HG03342 (cell line): Measurements from ENCODE around the gene VDR.

Experiments
- ATAC-seq: cut with Tn5 transposase; IDR thresholded peaks from one replicate; pipeline ENCODE4 v1.9.1; 2021; ENCODE audit warnings: mild to moderate bottlenecking, moderate library complexity; ENCODE audit not compliant: unreplicated experiment

Gene VDR

DNA sequence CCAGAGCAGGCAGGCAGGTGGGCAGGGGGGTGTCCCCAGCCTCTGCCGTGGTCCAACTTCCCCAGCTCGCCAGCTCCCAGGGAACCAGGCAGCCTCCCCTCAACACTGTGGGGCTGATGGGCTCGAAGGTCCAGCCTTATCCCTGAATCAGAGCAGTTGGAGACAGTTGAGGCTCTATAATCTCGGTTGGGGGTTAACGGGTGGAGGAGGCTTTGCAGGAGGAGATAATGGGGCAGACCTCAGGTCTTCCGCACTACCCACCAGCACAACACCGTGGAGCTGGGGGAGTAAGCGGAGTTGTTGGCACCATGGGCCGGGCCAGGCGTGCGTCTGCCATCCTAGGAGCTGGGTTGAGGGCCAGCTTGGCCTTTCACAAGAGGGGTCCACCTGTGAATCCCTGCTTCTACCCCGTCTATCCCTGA lies 71.2 kb downstream of the VDR start:
- ATAC-seq: no peak

DNA sequence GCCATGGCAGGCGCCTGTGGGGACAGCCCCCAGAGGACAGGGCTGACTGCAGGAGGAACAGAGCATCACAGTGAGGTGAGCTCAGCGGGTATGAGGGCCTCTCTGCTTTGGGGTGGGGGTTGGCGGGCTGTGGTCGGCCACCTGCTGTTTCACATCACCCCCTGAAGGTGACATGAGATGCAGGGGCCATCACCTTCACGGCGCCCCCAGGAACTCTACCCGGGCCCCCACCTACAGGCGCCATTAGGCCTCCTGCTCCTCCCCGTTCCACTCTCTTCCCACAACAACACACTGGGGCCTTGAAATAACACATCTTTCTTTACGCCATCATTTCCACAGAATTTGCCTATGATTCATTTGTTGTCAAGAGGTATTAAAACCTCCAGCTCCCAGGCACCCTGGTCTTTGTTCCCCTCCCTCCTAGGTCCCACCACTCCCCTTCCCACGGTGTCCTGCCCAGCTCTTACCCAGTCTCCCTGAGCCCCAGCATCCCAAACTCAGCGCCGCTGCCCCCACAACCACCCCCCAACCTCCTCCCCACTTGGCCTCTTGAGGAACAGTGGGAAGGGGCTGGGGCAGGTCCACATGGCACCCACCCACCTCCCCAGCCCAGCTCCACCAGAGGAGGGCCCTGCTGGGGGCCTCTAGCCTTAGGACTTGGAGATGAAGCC lies 72.4 kb downstream of the VDR start:
- ATAC-seq: no peak

DNA sequence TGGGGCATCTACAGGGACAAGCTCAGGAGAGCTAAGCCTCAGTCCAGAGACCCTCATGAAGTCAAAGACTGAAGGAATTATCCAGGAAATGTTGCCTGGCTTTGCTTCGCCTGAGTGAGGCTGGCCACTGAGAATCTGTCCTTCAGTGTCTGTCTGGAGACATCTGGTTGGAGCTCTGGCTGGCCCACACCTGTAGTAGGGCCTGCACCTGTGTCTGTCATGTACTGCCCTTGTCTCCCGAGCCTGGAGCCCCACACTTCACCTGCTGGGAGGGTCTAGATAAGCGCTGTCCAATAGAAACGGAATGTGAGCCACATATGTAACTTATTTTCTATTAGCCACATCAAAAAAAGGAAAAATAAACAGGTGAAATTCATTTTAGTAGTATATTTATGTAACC lies 75.2 kb downstream of the VDR start:
- ATAC-seq: no peak

DNA sequence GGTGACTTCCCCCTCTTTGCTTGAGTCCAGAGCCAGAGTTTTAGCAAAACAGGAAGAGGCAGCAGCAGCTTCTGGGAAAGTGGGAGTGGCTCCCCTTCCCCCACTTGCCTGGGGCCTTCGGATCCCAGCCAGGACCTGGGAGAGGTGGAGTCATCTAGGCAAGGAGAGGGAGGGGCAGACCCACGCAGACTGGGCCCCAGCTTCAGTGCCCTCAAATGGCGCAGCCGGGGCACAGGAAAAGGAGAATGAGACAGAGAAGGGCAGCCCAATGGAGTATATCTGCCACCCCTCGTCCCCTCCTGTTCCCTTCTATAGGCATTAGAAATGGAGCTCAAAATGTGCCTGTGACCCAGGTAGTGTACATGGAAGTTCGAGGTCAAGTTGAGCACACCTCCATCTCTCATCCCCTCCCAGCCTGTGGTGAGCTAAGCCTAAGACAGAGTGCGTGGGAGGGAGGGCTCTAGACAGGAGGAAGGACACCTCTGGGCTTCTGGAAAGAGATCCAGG lies 75.8 kb downstream of the VDR start:
- ATAC-seq: no peak

DNA sequence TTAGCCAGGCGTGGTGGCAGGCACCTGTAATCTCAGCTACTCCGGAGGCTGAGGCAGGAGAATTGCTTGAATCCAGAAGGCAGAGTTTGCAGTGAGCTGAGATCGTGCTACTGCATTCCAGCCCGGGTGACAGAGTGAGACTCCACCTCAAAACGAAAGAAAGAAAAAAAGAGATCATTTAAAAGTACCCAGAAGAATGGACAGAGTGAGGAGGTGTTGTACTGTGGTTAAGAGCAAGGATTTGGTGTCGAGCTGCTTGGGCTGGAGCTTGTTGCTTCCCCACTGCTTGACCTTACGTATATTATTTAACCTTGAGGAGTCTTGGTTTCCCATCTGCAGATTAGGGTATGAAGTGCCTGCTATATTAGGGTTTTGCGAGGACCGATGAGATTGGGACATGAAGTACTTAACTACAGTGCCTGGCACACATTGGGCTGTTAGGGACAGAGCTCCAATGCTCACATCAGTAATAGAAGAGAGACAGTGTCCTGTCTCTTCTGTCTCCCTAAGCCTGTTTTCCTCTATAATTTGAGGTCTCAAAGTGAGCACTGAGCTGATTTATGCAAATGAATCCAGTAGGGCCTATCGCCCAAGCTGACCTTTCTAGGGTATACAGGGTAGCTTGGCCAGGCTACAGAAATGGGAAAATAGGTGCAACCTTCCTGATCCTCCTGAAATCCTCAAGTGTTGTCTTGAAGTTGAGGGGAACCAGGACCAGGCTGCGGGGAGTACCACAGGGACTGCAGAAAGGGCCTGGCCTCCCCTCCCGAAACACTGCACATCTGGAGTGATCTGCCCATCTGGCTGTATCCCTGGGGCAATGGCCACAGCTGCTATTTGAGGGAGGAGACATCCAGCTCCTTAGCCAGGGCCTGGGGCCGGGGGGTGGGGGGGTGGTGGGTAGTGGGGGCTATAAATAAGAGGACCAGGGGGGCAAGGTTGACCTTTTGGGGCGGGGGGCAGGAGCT lies 76.5 kb downstream of the VDR start:
- ATAC-seq: no peak

DNA sequence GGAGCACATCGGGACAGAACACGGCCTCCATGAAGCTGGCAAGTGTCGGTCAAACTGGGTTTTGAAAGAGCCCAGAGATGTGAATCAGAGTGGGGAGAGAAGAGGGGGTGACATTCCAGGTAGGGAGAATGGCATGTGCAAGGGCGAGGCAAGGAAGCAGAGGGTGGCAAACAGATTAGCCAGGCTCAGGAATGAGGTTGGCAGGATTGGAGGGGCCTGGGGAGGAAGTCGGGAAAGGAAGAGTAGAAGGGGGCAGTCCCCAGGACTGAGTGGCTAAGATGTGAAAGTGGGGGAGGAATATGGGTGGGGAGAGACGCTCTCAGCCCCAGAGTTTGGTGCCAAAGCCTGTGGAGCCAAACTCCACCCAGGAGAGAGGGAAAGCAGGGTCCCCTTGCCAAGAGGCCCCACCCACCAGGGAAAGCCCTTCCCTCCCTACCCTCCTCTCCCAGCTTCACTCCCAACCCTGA lies 79.6 kb downstream of the VDR start:
- no peak for ATAC-seq

DNA sequence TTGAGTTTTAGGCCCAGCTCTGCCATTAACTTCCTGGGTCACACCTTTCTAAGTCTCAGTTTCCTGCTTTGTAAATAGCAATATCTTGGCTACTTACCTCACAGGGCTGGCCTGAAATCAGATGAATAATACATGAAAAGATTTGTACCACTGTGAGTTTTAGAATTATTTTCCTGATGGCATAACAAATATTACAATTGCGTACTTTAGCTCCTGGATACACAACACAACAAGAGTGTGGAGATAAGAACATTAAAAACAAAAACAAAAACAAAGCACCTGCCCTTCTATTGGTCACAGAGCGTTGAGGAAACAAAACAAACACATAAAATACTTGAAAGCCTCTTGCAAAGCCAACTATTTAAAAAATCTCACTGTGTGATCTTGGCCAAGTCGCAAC lies 80.2 kb downstream of the VDR start:
- no peak for ATAC-seq

DNA sequence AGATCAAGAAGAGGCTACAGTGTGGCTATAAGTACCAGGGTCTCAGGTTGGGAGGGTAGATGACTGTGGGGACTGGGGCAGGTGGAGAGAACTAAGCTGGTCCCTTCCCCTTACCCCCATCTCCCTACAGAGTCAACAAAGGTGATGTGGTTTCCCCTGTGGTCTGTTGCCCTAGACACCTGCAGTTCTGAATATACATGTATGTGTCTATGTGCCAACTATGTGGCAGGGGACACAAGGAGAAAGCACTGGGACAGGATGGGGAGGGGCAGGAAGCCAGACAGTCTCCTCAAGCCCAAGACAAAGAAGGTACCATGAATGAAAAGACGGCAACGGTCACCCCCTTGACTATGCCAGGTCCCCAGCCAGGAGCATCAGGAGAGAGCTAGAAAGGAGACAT lies 80.6 kb downstream of the VDR start:
- ATAC-seq: no peak

DNA sequence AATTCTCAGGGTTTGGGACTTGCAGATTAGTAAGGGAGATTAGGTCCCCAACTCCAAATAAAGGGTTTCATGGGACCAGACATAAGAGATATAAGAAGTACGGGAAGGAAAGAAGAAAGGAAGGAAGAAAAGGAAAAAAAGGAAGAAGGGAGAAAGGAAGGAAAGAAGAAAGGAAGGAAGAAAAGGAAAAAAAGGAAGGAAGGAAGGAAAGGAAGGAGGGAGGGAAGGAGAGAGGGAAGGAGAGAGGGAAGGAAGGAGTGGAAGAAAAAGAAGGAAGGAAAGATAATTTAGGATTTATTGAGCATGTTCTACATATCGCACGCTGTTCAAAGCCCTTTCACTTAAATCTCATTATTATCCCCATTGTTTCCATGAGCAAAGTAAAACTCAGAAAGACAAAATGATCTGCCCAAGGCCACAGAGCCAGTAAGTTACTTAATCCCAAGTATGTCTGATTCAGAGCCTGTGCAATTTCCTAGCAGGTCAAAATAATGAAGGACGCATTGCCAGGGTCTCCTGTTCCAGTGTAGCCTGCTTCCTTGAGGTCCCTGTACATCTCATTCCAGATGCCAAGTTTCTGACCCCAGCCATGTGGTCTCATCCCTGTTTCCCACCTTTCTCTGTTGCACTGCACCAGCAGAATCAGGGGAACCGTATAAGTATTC lies 81.2 kb downstream of the VDR start:
- no peak for ATAC-seq

DNA sequence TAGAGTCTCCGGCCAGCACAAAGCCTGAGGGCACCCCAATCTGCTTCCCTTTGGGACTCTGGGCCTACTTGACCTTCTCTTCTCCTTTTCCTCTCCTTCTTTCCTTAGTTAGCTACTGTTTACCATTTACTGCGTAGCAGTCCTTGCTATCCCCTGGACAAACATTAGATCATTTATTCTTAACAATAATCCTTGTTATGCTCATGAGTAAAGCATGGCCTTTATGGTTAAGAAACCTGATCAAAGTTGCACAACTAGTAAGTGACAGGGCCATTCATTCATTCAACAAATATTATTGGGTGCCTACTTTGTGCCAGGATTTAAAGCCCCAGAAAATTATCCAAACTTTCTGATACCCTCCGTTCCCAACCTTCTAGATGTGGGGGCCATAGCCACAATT lies 81.9 kb downstream of the VDR start:
- ATAC-seq: no peak

DNA sequence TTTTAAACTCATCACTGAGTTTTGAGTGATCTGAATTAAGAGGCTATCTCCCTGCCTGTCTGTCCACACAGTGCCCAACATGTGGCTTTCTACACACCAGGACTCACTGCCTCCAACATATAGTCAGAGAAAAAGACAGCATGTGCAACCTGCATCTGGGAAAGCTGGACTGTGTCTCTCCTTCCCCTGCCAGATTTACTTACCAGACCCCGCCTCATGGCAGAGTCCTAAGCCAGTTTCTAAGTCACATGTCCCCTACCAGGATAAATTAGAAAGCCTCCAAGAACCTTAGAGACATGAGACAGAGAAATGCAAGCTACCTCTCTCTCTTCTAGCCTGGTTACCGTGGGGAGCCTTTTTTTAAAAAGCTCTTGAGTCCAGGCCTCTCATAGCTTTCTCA lies 82.4 kb downstream of the VDR start:
- ATAC-seq: no peak

DNA sequence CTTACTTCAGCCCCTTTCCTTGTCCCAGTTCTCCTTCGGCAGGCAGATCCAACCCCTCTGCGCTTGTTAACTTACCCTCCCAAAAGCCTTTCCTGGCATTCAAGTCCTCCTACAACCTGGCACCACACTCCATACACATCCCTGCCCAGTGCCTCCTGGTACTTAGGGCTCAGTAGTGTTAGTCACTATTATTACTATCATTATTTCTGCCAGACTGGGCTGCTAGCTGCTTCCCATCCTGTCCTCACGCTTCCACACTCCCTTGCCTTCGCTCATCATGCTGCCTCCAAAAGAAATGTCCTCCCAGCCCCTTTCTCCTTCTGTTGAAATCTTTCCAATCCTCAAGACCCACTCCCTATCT lies 83.5 kb downstream of the VDR start:
- no peak for ATAC-seq

DNA sequence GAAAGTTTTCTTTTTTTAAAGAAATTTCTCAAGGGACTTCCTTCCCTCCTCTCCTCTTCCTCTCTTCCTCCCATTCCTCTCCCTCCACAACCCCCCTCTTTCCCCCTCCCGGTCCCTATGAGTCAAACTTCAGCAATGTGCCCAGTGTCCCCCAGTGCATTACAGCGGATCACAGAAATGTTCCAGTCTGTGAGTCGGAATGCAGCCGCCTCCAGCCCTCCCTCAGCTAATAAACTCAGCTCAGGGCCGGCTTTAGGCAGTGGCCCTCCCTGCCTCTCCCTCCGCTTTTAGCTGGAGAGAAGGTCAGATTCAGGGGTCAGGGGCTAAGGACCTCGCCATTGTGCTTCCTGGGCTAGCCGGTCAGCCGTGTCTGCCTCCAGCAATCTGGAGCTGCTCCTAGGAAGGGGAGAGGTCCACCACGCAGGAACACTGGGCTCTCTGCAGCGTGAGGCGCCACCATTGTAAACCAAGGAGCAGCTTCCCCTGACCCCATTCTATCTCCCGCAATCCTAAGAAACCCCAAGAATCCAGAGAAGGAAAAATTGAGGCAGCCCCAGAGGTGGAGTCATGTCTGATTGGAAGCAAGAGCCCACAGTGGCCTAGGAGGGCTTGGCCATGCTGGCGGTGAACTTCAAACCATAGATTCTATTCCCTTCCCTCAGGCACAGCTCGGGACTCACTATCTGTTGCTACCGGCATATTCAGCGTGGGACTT lies 84.0 kb downstream of the VDR start:
- no peak for ATAC-seq

DNA sequence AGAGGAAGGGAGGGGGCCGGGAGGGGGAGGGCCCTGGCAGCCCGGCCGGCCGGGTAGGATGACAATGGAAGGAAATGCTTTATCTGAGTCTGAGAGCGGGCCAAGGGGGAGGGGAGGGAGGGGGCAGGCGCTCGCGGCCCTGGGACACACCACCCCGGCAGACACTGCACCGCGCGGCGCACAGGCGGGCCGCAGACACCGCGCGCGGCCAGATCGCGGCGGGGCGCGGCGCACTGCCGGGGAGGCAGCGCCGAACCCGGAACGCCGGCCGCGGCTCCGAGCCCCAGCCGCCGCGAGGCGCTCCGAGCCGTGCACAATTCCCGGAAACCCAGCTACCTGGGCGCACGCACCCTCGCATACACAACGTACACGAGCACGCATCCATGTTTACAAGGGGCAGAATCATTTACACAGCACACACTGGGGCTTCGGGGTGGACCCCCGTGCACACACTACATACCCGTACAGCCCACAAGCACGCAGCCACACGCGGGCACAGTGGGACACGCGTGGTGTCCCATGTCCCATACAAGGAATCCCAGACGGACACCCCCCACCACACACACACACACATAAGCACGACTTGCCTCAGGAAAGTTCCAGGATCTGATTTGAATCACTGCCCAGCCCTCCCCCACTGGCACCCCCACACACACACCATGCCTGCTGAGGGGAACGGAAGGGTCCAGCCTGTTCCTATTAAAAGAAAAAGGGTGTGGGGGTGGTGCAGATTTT lies 84.7 kb downstream of the VDR start, which contains the start of gene HDAC7:
Gene HDAC7, minus strand, starts transcription at position 8 of the 735 bp plus-strand sequence. CDS start 118 bp downstream, outside the sequence.
- ATAC-seq: peak; percentile 37

DNA sequence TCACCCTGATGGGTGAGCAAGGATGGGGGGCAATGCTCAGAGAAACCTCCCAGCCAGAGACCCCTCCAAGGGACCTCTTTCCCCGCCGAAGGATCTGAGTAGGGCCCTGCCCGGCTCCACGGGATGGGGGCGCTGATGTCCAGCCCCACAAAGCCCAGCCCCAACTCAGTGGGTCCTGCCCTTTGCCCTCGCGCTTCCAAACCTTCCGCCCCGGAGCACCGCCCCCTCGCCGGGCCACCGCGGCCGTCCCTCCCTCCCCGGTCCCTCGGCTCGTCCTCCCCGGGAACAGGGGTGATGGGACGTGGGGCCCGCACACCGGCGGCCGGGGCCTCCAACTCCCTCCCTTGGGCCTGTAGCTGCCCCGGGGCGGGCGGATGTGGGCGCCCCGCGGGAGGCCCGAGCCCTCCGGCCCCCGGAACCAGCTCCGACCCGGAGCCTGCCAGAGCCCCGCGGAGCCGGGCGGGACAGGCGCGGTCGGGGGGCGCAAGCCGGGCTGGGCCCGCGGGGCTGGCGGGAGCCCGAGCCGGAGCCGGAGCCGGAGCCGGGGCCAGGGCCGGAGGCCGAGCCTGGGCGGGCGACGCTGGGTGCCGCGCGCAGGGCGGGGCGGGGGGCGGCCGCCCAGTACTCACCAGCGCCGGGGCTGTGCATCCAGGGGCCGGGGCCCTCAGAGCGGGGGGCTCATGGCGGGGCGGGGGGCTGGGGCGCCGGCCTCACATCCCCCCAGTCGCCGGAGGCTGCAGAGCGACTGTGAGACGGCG lies 85.5 kb downstream of the VDR start:
- ATAC-seq: no peak

DNA sequence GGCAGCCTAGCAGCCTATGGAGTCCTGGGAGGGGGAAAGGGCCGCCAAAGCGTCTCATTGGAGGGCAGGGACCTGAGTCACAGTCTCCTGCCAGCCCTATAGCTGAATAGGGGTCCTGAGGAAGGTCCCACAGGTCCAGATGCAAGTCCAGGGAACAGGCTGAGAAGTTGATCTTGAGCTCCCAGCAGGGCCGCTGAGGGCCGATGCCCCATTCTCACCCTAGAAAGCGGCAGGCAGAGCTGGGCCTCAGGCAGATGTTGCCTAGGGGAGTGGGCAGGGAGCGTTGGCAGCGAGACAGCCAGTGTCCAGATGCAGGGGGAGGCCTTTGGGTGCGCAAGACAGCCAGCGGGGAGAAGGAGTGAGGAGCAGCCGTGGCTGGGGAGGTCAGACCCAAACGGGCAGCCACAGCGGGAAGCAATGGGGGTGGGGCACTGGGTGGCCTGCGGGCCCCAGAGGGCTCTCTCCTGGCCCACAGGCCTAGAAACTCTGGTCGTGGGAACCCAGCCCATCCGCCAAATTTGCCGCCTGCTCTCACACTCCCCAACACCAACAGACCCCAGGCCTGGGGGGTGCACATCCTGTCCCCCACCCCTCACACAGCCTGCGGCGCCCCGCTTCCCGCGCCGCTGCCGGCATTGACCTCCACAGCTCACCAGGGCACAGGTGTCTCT lies 86.2 kb downstream of the VDR start:
- ATAC-seq: no peak

DNA sequence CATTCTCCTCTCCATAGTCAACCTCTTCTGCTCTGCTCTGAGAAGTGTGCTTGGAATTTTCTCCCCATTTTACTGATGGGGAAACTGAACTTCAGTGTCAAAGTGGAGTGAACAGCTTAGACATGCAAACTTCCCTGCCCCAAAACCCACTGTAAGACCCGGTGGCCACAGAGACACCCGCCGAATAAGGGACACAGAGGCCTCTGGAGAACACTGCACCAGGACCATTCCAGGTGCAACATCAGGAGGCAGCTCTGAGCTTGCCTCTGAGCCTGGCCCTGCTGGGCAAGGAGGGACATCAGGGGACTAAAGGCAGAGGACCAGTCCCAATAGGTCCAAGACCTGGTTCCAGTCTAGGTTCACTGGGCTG lies 86.8 kb downstream of the VDR start:
- no peak for ATAC-seq

DNA sequence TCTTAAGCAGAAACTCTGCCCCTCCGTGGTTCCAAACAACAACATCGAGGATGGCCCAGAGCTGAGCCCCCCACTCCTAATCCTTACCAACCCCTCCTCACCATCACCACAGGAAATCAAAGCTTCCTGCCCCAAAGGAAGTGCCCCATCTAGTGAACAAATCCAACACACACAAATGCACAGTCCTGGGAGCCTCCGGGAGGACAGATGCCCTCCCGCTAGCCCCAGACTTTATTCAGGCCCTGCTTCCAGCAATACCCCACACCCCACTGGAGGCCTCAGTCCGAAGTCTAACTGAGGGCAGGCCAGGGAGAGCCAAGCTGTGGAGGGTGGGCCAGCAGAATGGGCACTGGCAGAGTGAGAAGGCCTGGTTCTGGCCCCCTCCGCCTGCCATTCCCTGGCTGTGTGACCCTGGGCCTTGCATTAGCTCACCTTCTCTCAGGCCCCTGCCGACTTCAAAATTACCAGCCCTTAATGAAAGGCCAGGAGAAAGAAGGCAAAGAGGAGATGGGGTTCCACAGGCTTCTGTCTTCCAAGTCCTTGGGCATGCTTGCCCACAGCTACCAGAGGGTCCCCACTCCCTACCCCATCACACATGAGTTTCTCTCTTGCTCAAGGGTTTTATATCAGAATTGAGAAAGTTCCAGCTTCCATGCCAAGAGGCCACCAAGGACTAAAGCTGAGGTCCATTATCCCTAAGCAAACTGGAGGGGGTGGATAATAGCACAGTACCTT lies 87.4 kb downstream of the VDR start:
- ATAC-seq: no peak
